Neuronal stem cell (in vitro differentiated cells): Measurements from ENCODE around the gene PLEKHG3.

Source experiments
- DNase-seq: peaks from one replicate; pipeline ENCODE4 v3.0.0-alpha.2; 2013; ENCODE audit warnings: low spot score
- H2AFZ ChIP-seq: one replicate; pipeline ENCODE4 v1.6.1; 2013; ENCODE audit warnings: mild to moderate bottlenecking, low read length, inconsistent platforms
- H2AK5ac ChIP-seq: 2 replicates; pipeline ENCODE4 v1.6.1; 2013; ENCODE audit warnings: low read depth, mild to moderate bottlenecking, inconsistent platforms, low read length, moderate library complexity, mixed read lengths
- H2BK120ac ChIP-seq: 2 replicates; pipeline ENCODE4 v1.6.1; 2013; ENCODE audit warnings: low read depth, mild to moderate bottlenecking, inconsistent platforms, low read length, moderate library complexity, mixed read lengths
- H2BK12ac ChIP-seq: one replicate; pipeline ENCODE4 v1.6.1; 2013; ENCODE audit warnings: low read length, inconsistent platforms
- H2BK15ac ChIP-seq: 2 replicates; pipeline ENCODE4 v1.6.1; 2013; ENCODE audit warnings: mild to moderate bottlenecking, low read length, inconsistent platforms, mixed read lengths
- H2BK5ac ChIP-seq: one replicate; pipeline ENCODE4 v1.6.1; 2013; ENCODE audit warnings: inconsistent platforms, mild to moderate bottlenecking, low read length, moderate library complexity
- H3K14ac ChIP-seq: one replicate; pipeline ENCODE4 v1.6.1; 2013; ENCODE audit warnings: low read length, inconsistent platforms
- H3K18ac ChIP-seq: 2 replicates; pipeline ENCODE4 v1.6.1; 2013; ENCODE audit warnings: low read length, inconsistent platforms
- H3K23ac ChIP-seq: 2 replicates; pipeline ENCODE4 v1.6.1; 2013; ENCODE audit warnings: low read depth, mild to moderate bottlenecking, mixed read lengths, low read length, inconsistent platforms; ENCODE audit not compliant: poor library complexity
- H3K27ac ChIP-seq: replicated peaks from 3 replicates; pipeline ENCODE4 v1.5.1; 2013; ENCODE audit warnings: low read length, inconsistent platforms
- H3K27me3 ChIP-seq, 3 experiments: 2 replicates each; pipeline ENCODE4 v1.6.1; 2013; ENCODE audit warnings: low read length in 3 of 3, mild to moderate bottlenecking in 2 of 3, inconsistent platforms in 1 of 3, low read depth in 1 of 3, mixed read lengths in 1 of 3, moderate library complexity in 1 of 3; ENCODE audit not compliant: control insufficient read depth in 3 of 3, insufficient read depth in 3 of 3
- H3K36me3 ChIP-seq, 2 donors: replicated peaks in 1 of 2; 2 replicates each; pipeline ENCODE4 v1.6.1; 2013; ENCODE audit warnings: low read length in 2 of 2; ENCODE audit not compliant: control insufficient read depth in 2 of 2, insufficient read depth in 2 of 2
- H3K4ac ChIP-seq: 2 replicates; pipeline ENCODE4 v1.6.1; 2013; ENCODE audit warnings: inconsistent platforms, mild to moderate bottlenecking, low read length, moderate library complexity
- H3K4me1 ChIP-seq, 2 donors: 1 replicate in 1 of 2; 2 replicates in 1 of 2; pipeline ENCODE4 v1.6.1; 2013; ENCODE audit warnings: low read length in 2 of 2, low read depth in 1 of 2; ENCODE audit not compliant: control insufficient read depth in 2 of 2, insufficient read depth in 1 of 2
- H3K4me2 ChIP-seq: one replicate; pipeline ENCODE4 v1.6.1; 2013; ENCODE audit warnings: mild to moderate bottlenecking, low read length, inconsistent platforms; ENCODE audit not compliant: insufficient read depth, poor library complexity, severe bottlenecking
- H3K4me3 ChIP-seq, 2 donors: 2 replicates each; pipeline ENCODE4 v1.5.1; 2013; ENCODE audit warnings: low read length in 2 of 2, mild to moderate bottlenecking in 2 of 2, inconsistent platforms in 1 of 2, moderate library complexity in 1 of 2
- H3K79me1 ChIP-seq: one replicate; pipeline ENCODE4 v1.6.1; 2013; ENCODE audit warnings: low read depth, mild to moderate bottlenecking, inconsistent platforms, low read length, moderate library complexity
- H3K9ac ChIP-seq: one replicate; pipeline ENCODE4 v1.6.1; 2013; ENCODE audit warnings: mild to moderate bottlenecking, low read depth, low read length, inconsistent platforms; ENCODE audit not compliant: poor library complexity
- H3K9me3 ChIP-seq, 2 donors: replicated peaks in 1 of 2; 2 replicates each; pipeline versions ENCODE3 to v1.6.1; 2013; ENCODE audit warnings: low read length in 2 of 2, mild to moderate bottlenecking in 2 of 2, inconsistent platforms in 1 of 2, low read depth in 1 of 2, mixed read lengths in 1 of 2, moderate library complexity in 1 of 2; ENCODE audit not compliant: control insufficient read depth in 2 of 2, insufficient read depth in 1 of 2
- H4K8ac ChIP-seq: one replicate; pipeline ENCODE4 v1.6.1; 2013; ENCODE audit warnings: low read depth, mild to moderate bottlenecking, inconsistent platforms, low read length, moderate library complexity
- H4K91ac ChIP-seq: one replicate; pipeline ENCODE4 v1.6.1; 2013; ENCODE audit warnings: low read length, low read depth, mild to moderate bottlenecking, inconsistent platforms; ENCODE audit not compliant: poor library complexity
- WGBS, 2 donors: extraction: QIAGEN DNeasy Blood & Tissue Kit; methylation state at CpG; one replicate each; pipeline ENCODE4 v1.1.7; 2013; ENCODE audit warnings: missing lambda C conversion rate in 2 of 2, mixed read lengths in 1 of 2; ENCODE audit not compliant: insufficient read length in 2 of 2, insufficient replicate concordance in 1 of 2; ENCODE audit errors: extremely low coverage in 2 of 2; 5-methylcytosine and 5-hydroxymethylcytosine counted together

The PLEKHG3 gene

GRCh38 chr14:64743061-64743460, 38.8 kb downstream of the PLEKHG3 start:
- H3K14ac ChIP-seq: no peak overlapping the region
- no peak overlapping the region for H3K9ac ChIP-seq
- H3K4ac ChIP-seq: no peak overlapping the region
- no peak overlapping the region for H2BK15ac ChIP-seq
- peaks cover 3% of the 10 kb centered on the region for H3K79me1 ChIP-seq
- H3K27ac ChIP-seq: no peak overlapping the region
- no peaks in the 10 kb centered on the region for H3K27me3 ChIP-seq
- H3K23ac ChIP-seq: no peak overlapping the region
- no peak for DNase-seq
- H3K4me2 ChIP-seq: no peak overlapping the region
- H4K8ac ChIP-seq: no peak overlapping the region
- H2AFZ ChIP-seq: no peak overlapping the region
- H3K36me3 ChIP-seq: peaks cover 70 to 84% of the 10 kb centered on the region in 2 donors
- H2BK12ac ChIP-seq: no peak overlapping the region
- WGBS, 2 donors: no CpG with 5 or more reads among the region's 27 CpGs
- no peak overlapping the region for H2BK120ac ChIP-seq
- H2BK5ac ChIP-seq: no peak overlapping the region
- H3K4me3 ChIP-seq: no peak overlapping the region
- no peaks in the 10 kb centered on the region for H3K4me1 ChIP-seq
- no peaks in the 10 kb centered on the region for H3K9me3 ChIP-seq
- H2AK5ac ChIP-seq: no peak overlapping the region
- no peak overlapping the region for H3K18ac ChIP-seq
- no peak overlapping the region for H4K91ac ChIP-seq

GRCh38 chr14:64745511-64746091, 41.4 kb downstream of the PLEKHG3 start:
- no peak overlapping the region for H2AK5ac ChIP-seq
- no peaks in the 10 kb centered on the region for H3K4me1 ChIP-seq
- no peak overlapping the region for H3K14ac ChIP-seq
- H3K23ac ChIP-seq: no peak overlapping the region
- no peak overlapping the region for H2BK5ac ChIP-seq
- no peaks in the 10 kb centered on the region for H3K27me3 ChIP-seq
- H4K91ac ChIP-seq: no peak overlapping the region
- no peak overlapping the region for H2AFZ ChIP-seq
- H2BK120ac ChIP-seq: no peak overlapping the region
- H2BK15ac ChIP-seq: no peak overlapping the region
- H3K79me1 ChIP-seq: peaks cover 3% of the 10 kb centered on the region
- peaks cover 51 to 72% of the 10 kb centered on the region in 2 donors for H3K36me3 ChIP-seq
- H3K4me2 ChIP-seq: peak overlapping the region; percentile 11
- H3K27ac ChIP-seq: no peak overlapping the region
- DNase-seq: no peak
- no peak overlapping the region for H3K4ac ChIP-seq
- WGBS, 2 donors: no CpG with 5 or more reads among the region's 8 CpGs
- H4K8ac ChIP-seq: no peak overlapping the region
- no peaks in the 10 kb centered on the region for H3K9me3 ChIP-seq
- H2BK12ac ChIP-seq: no peak overlapping the region
- peak overlapping the region; percentile 17 for H3K18ac ChIP-seq
- H3K9ac ChIP-seq: no peak overlapping the region
- no peak overlapping the region for H3K4me3 ChIP-seq

GRCh38 chr14:64746298-64747250, 42.4 kb downstream of the PLEKHG3 start:
- Histone ChIP-seq H3K18ac (peak overlapping the region; percentile 0), H3K4me3 (no peak overlapping the region), H2BK120ac (no peak overlapping the region), H3K36me3 (peaks cover 42 to 62% of the 10 kb centered on the region in 2 donors), H2BK5ac (no peak overlapping the region), H3K4ac (no peak overlapping the region), H3K4me2 (no peak overlapping the region), H4K91ac (no peak overlapping the region), H4K8ac (no peak overlapping the region), H2AK5ac (no peak overlapping the region), H3K9me3 (no peaks in the 10 kb centered on the region), H3K4me1 (no peaks in the 10 kb centered on the region), H2BK12ac (no peak overlapping the region), H3K27me3 (no peaks in the 10 kb centered on the region), H3K79me1 (peaks cover 2% of the 10 kb centered on the region), H3K27ac (no peak overlapping the region), H2AFZ (no peak overlapping the region), H3K14ac (no peak overlapping the region), H3K9ac (no peak overlapping the region), H2BK15ac (no peak overlapping the region), H3K23ac (no peak overlapping the region)
- no CpG with 5 or more reads among the region's 12 CpGs for WGBS, 2 donors
- DNase-seq: no peak

GRCh38 chr14:64747327-64747726, 43.1 kb downstream of the PLEKHG3 start:
- Histone ChIP-seq H2BK15ac (no peak overlapping the region), H3K18ac (no peak overlapping the region), H3K27ac (no peak overlapping the region)

More at GRCh38 chr14:64747327-64747726, 43.1 kb downstream of the PLEKHG3 start:
- Histone ChIP-seq H2AFZ (no peak overlapping the region), H2BK12ac (no peak overlapping the region), H3K9ac (no peak overlapping the region), H3K79me1 (peaks cover 2% of the 10 kb centered on the region), H2AK5ac (no peak overlapping the region), H2BK5ac (no peak overlapping the region), H3K27me3 (no peaks in the 10 kb centered on the region), H3K9me3 (no peaks in the 10 kb centered on the region), H4K91ac (no peak overlapping the region), H3K4me3 (no peak overlapping the region), H2BK120ac (no peak overlapping the region), H3K14ac (no peak overlapping the region), H3K23ac (no peak overlapping the region), H3K4me2 (no peak overlapping the region), H3K4ac (no peak overlapping the region), H3K36me3 (peaks cover 34 to 55% of the 10 kb centered on the region in 2 donors), H3K4me1 (no peaks in the 10 kb centered on the region), H4K8ac (no peak overlapping the region)
- no CpG with 5 or more reads among the region's 5 CpGs for WGBS, 2 donors
- no peak for DNase-seq
